Pancreas (tissue), 10 donors: Measurements from ENCODE around the gene MYLK4. TPM values are rescaled to one million over a fixed set of nuclear protein-coding genes. Genes with fewer than 3 reads are reported as not detected.

Experiments
- ATAC-seq, 4 donors: fragments of 200-7000 bp; cut with Tn5 transposase; one replicate each; pipeline versions ENCODE4 v1.8.0 to v1.9.1; 2020; ENCODE audit warnings: mild to moderate bottlenecking in 4 of 4, moderate library complexity in 4 of 4
- DNase-seq, 6 donors: peaks; one replicate each; pipeline ENCODE4 v3.0.0-alpha.2; 2020
- FAIRE-seq: peaks from 2 replicates; lab custom pipeline; 2012; peaks lifted over from hg19 to GRCh38; lab: Jason Lieb, UNC
- H3K27ac ChIP-seq, 4 donors: fragments of 200-600 bp; sonication (generic); 1 replicate in 3 of 4; 2 replicates in 1 of 4; pipeline versions ENCODE4 v1.5.0 to v1.8.0; 2020
- H3K27me3 ChIP-seq, 4 donors: fragments of 200-600 bp; one replicate each; pipeline ENCODE4 v1.8.0; 2021
- H3K36me3 ChIP-seq, 3 donors: fragments of 200-600 bp; sonication (generic) in 1 of 3; one replicate each; pipeline versions ENCODE4 v1.5.0 to v1.8.0; 2020 to 2021
- H3K4me1 ChIP-seq, 3 donors: fragments of 200-600 bp; one replicate each; pipeline ENCODE4 v1.8.0; 2021
- H3K4me3 ChIP-seq, 4 donors: fragments of 200-600 bp; sonication (generic) in 2 of 4; one replicate each; pipeline versions ENCODE4 v1.5.0 to v1.8.0; 2020 to 2021
- H3K9me3 ChIP-seq, 4 donors: fragments of 200-600 bp; one replicate each; pipeline ENCODE4 v1.8.0; 2021
- CTCF ChIP-seq, 4 donors: fragments of 200-600 bp; sonication (generic) in 3 of 4; IDR thresholded peaks; one replicate each; pipeline versions ENCODE4 v1.5.0 to v1.8.0; 2021; ENCODE audit warnings: antibody characterized with exemption in 4 of 4
- WGBS, 2 donors: extraction: QIAGEN DNeasy Blood & Tissue Kit; methylation state at CpG; one replicate each; pipeline ENCODE4 v1.1.7; 2013; 5-methylcytosine and 5-hydroxymethylcytosine counted together
- intact Hi-C, 3 donors: fragments of 100-400 bp; cut with DNase I; formaldehyde crosslinking; loops; one replicate each; pipeline versions ENCODE4 v1.11.1 to v1.14.2; 2022
- polyA plus RNA-seq, 2 donors: library from polyadenylated mRNA; stranded (reverse); fragments of 200-250 nt; gene quantifications; one replicate each; pipeline ENCODE4 v1.2.3, GENCODE V29; 2013
- total RNA-seq, 6 donors: library from RNA; stranded (reverse); fragmentation: NEBNext Ultra II Directional in 4 of 6; extraction: Animal tissue kit (Norgen Biotek cat#: 25700) in 4 of 6; gene quantifications; one replicate each; pipeline versions ENCODE4 v1.2.1 to v1.2.4, GENCODE V29; 2021 to 2023
- donor health status: healthy with polysubstance abuse.
- donor health status: DM: no; HTN: no; CAD: no; lungs with moderate emphysema.
- donor health status: DM: no; HTN: no; CAD: no.
- donor health status: control.
- donor health status: control.
- donor health status: Bipolar disorder and iron deficiency.
- donor health status: DM: yes; HTN: yes; CAD: no.
- donor health status: DM: no; HTN: no; CAD: no.
- donor health status: DM: no; HTN: no; CAD: no.
- donor health status: DM: yes; HTN: yes; CAD: no.

Gene MYLK4
- total and polyA plus RNA-seq, 8 donors = 0.27 to 1.0 (median 0.41) TPM

DNA sequence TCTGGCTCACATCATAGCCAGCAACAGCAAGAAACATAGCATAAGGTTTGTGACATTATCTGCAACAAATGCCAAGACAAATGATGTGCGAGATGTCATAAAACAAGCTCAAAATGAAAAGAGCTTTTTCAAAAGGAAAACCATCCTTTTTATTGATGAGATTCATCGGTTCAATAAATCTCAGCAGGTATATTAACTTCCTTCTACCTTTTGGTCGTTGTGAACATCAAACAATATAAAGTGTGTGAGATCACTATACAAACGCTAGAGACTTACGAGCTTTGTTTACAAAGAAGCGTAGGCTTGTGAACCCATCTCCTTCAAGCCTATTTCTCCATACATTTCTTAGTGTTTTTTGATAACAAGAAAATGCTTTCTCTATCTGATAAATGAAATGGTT, 18.0 kb upstream of the MYLK4 start:
- Histone ChIP-seq H3K27me3 (no peaks in the 10 kb centered on the region), H3K36me3 (peaks cover 0 to 6% (median 0%) of the 10 kb centered on the region in 3 donors), H3K27ac (no peak overlapping the region), H3K9me3 (no peaks in the 10 kb centered on the region), H3K4me1 (peaks cover 10 to 32% (median 25%) of the 10 kb centered on the region in 3 donors), H3K4me3 (no peak overlapping the region)
- TF ChIP-seq CTCF (IDR thresholded peaks at IDR 0.05) = no peak
- intact Hi-C loops = no loop called here
- WGBS, 2 donors = 32 to 40% methylated on average over 6 of the region's 6 CpGs
- FAIRE-seq = no peak
- ATAC-seq = no peak
- no peak for DNase-seq

GRCh38 chr6:2767657-2768524, 17.2 kb upstream of the MYLK4 start:
- intact Hi-C loops = no loop called here

DNA sequence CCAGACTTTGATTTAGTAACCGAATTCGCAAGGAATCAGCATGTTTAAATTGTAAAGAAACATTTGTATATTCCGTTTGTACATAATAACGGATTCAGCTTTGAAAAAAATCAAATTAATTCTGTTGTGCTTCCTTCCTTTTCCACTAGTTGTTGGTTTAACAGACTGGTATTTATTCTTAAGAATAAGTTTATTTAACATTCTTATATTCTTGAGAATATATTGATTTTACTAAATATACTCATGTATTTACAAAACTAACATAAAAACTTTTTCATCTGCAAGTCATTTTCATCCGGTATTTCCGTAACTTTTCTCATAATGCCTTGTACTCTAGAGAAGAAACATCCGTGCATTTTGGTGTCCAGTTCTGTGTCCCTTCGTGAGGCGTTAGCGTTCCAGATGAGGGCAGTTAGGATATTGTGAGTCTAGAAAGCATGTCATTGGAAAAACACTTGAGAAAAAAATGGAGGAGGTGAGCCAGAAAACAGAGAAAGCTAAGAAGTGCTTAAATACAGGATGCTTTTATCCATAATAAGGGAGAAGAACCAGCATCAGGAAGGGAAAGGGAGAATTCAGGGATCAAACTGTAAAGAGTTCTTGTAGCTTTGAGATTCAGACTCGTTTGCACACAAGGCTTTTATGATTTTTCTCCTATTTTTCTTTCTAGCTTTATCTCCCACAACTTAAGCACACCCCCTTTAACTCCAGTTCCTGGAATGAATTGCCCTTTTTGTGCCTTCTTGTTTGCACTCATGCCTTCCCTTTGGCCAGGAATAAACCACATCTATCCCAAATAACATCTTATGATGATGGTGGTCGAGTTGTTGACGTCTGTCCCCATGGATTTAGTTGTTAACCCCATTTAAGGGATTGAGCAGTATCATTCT, 16.3 kb upstream of the MYLK4 start:
- WGBS, 2 donors = 2 to 3% methylated on average over 13 of the region's 13 CpGs
- peaks cover 10 to 29% (median 18%) of the 10 kb centered on the region in 3 donors for H3K4me1 ChIP-seq

More at GRCh38 chr6:2767657-2768524, 17.2 kb upstream of the MYLK4 start:
- Histone ChIP-seq H3K9me3 (no peaks in the 10 kb centered on the region), H3K36me3 (peaks cover 0 to 6% (median 0%) of the 10 kb centered on the region in 3 donors), H3K27me3 (no peaks in the 10 kb centered on the region), H3K4me3 (peak overlapping the region in 2 of 4 donors; percentile 89 to 90), H3K4me1 (peaks cover 10 to 32% (median 25%) of the 10 kb centered on the region in 3 donors), H3K27ac (no peak overlapping the region)
- FAIRE-seq (no peak), DNase-seq (no peak), ATAC-seq (no peak)
- no peak for TF ChIP-seq CTCF (IDR thresholded peaks at IDR 0.05)
- WGBS, 2 donors = 33 to 38% methylated on average over 9 of the region's 9 CpGs

More for the DNA sequence above, 16.3 kb upstream of the MYLK4 start:
- DNase-seq = no peak
- Histone ChIP-seq H3K9me3 (no peaks in the 10 kb centered on the region), H3K27ac (peak overlapping the region in 1 of 4 donors; percentile 93), H3K4me3 (peak overlapping the region; percentile 72 to 92 (median 90)), H3K27me3 (no peaks in the 10 kb centered on the region), H3K36me3 (peaks cover 0 to 6% (median 0%) of the 10 kb centered on the region in 3 donors)
- intact Hi-C loops = no loop called here
- ATAC-seq = no peak
- no peak for TF ChIP-seq CTCF (IDR thresholded peaks at IDR 0.05)
- FAIRE-seq = no peak
